Liver (tissue), 9 donors: Measurements from ENCODE around the gene TBL1XR1. TPM values are rescaled to one million over a fixed set of nuclear protein-coding genes. Genes with fewer than 3 reads are reported as not detected.

Source experiments
- DNase-seq: peaks from one replicate; pipeline ENCODE4 v3.0.0-alpha.2; 2017; ENCODE audit warnings: low spot score
- H3K27ac ChIP-seq, 2 donors: one replicate each; pipeline ENCODE4 v1.7.0; 2013; ENCODE audit warnings: inconsistent platforms in 2 of 2, low read length in 2 of 2, control low read depth in 1 of 2, low read depth in 1 of 2, mild to moderate bottlenecking in 1 of 2
- H3K27me3 ChIP-seq, 4 donors: one replicate each; pipeline versions ENCODE4 v1.6.1 to v1.7.0; 2013; ENCODE audit warnings: low read length in 3 of 4, inconsistent platforms in 1 of 4, mild to moderate bottlenecking in 1 of 4, moderate library complexity in 1 of 4; ENCODE audit not compliant: control insufficient read depth in 4 of 4, insufficient read depth in 4 of 4
- H3K36me3 ChIP-seq, 4 donors: one replicate each; pipeline versions ENCODE4 v1.6.1 to v1.7.0; 2013; ENCODE audit warnings: low read length in 3 of 4, mild to moderate bottlenecking in 3 of 4, low read depth in 1 of 4, moderate library complexity in 1 of 4; ENCODE audit not compliant: control insufficient read depth in 4 of 4, insufficient read depth in 3 of 4
- H3K4me1 ChIP-seq, 4 donors: one replicate each; pipeline versions ENCODE4 v1.6.1 to v1.7.0; 2013; ENCODE audit warnings: low read length in 3 of 4, mild to moderate bottlenecking in 3 of 4, moderate library complexity in 1 of 4; ENCODE audit not compliant: control insufficient read depth in 4 of 4, insufficient read depth in 4 of 4
- H3K4me3 ChIP-seq, 3 donors: one replicate each; pipeline versions ENCODE4 v1.6.1 to v1.7.0; 2013; ENCODE audit warnings: low read length in 3 of 3, control low read depth in 1 of 3, low read depth in 1 of 3, mild to moderate bottlenecking in 1 of 3
- H3K9ac ChIP-seq, 2 donors: one replicate each; pipeline ENCODE4 v1.7.0; 2013; ENCODE audit warnings: low read length in 2 of 2, mild to moderate bottlenecking in 2 of 2, moderate library complexity in 2 of 2, control low read depth in 1 of 2, low read depth in 1 of 2
- H3K9me3 ChIP-seq, 4 donors: one replicate each; pipeline versions ENCODE4 v1.6.1 to v1.7.0; 2013; ENCODE audit warnings: low read length in 3 of 4; ENCODE audit not compliant: control insufficient read depth in 4 of 4
- EGR1 ChIP-seq, 2 donors: IDR thresholded peaks; 2 replicates each; pipeline ENCODE4 v1.6.1; 2016 to 2018; ENCODE audit warnings: antibody characterized with exemption in 2 of 2, low read depth in 2 of 2
- FOXA1 ChIP-seq: IDR thresholded peaks from 2 replicates; pipeline ENCODE4 v1.6.1; 2016; ENCODE audit warnings: antibody characterized with exemption
- FOXA2 ChIP-seq: IDR thresholded peaks from 2 replicates; pipeline ENCODE4 v1.6.1; 2016; ENCODE audit warnings: antibody characterized with exemption
- GABPA ChIP-seq, 2 donors: IDR thresholded peaks in 1 of 2; conservative IDR thresholded peaks in 1 of 2; 2 replicates each; pipeline ENCODE4 v1.6.1; 2016; ENCODE audit warnings: antibody characterized with exemption in 2 of 2, mild to moderate bottlenecking in 1 of 2, moderate library complexity in 1 of 2
- HNF4A ChIP-seq, 2 donors: conservative IDR thresholded peaks; 2 replicates each; pipeline ENCODE4 v1.6.1; 2016; ENCODE audit warnings: antibody characterized with exemption in 2 of 2, mild to moderate bottlenecking in 2 of 2
- HNF4G ChIP-seq: IDR thresholded peaks from 2 replicates; pipeline ENCODE4 v1.6.1; 2016; ENCODE audit warnings: antibody characterized with exemption
- JUND ChIP-seq, 2 donors: IDR thresholded peaks; 2 replicates each; pipeline ENCODE4 v1.6.1; 2016; ENCODE audit warnings: antibody characterized with exemption in 2 of 2
- NR2F2 ChIP-seq: IDR thresholded peaks from 2 replicates; pipeline ENCODE4 v1.6.1; 2016; ENCODE audit warnings: antibody characterized with exemption
- RAD21 ChIP-seq, 2 donors: IDR thresholded peaks; 2 replicates each; pipeline ENCODE4 v1.6.1; 2016; ENCODE audit warnings: antibody characterized with exemption in 2 of 2, mild to moderate bottlenecking in 2 of 2
- RXRA ChIP-seq, 2 donors: IDR thresholded peaks; 2 replicates each; pipeline ENCODE4 v1.6.1; 2017 to 2018; ENCODE audit warnings: antibody characterized with exemption in 2 of 2, mild to moderate bottlenecking in 1 of 2
- SP1 ChIP-seq: IDR thresholded peaks from 2 replicates; pipeline ENCODE4 v1.6.1; 2018; ENCODE audit warnings: antibody characterized with exemption, mild to moderate bottlenecking
- TAF1 ChIP-seq: conservative IDR thresholded peaks from 2 replicates; pipeline ENCODE4 v1.6.1; 2016; ENCODE audit warnings: antibody characterized with exemption, mild to moderate bottlenecking
- YY1 ChIP-seq: IDR thresholded peaks from 2 replicates; pipeline ENCODE4 v1.6.1; 2016; ENCODE audit warnings: antibody characterized with exemption, mild to moderate bottlenecking
- WGBS: extraction: QIAGEN DNeasy Blood & Tissue Kit; methylation state at CpG from one replicate; pipeline ENCODE4 v1.1.7; 2013; 5-methylcytosine and 5-hydroxymethylcytosine counted together
- polyA plus RNA-seq, 2 donors: library from polyadenylated mRNA; stranded (reverse) in 1 of 2; unstranded in 1 of 2; fragments of 200-250 nt in 1 of 2; fragments of >200 nt in 1 of 2; fragmentation: Nextera tagmentation in 1 of 2; extraction: Ambion mirVana in 1 of 2; gene quantifications; one replicate each; pipeline versions ENCODE4 v1.2.1 to v1.2.3, GENCODE V29; 2013 to 2015
- total RNA-seq, 2 donors: library from RNA; depleted of rRNA; stranded (reverse); fragments of >200 nt; gene quantifications; one replicate each; pipeline ENCODE4 v1.2.3, GENCODE V29; 2014
- TF ChIP-seq, protein P1 (sequence below): IDR thresholded peaks from 2 replicates; pipeline ENCODE4 v1.6.1; 2016; ENCODE audit warnings: antibody characterized with exemption, mild to moderate bottlenecking
- TF ChIP-seq, protein P2 (sequence below): IDR thresholded peaks from 2 replicates; pipeline ENCODE4 v1.6.1; 2016; ENCODE audit warnings: antibody characterized with exemption
- TF ChIP-seq, protein P3 (sequence below): IDR thresholded peaks from 2 replicates; pipeline ENCODE4 v1.6.1; 2016; ENCODE audit warnings: antibody characterized with exemption
- TF ChIP-seq, protein P4 (sequence below): IDR thresholded peaks from 2 replicates; pipeline ENCODE4 v1.6.1; 2016; ENCODE audit warnings: antibody characterized with exemption
- TF ChIP-seq, protein P5 (sequence below): fragments of 150-350 bp; IDR thresholded peaks from 2 replicates; pipeline ENCODE4 v1.5.1; 2017; ENCODE audit warnings: improper control_type of control experiment, low read depth, low read length; ENCODE audit not compliant: missing input control
- donor health status: healthy.
- donor health status: healthy.
- donor health status: healthy.
- donor health status: healthy.
- donor health status: healthy.

Gene TBL1XR1
- total and polyA plus RNA-seq, 4 donors, result 10.3 to 65.9 (median 33.2) TPM

DNA sequence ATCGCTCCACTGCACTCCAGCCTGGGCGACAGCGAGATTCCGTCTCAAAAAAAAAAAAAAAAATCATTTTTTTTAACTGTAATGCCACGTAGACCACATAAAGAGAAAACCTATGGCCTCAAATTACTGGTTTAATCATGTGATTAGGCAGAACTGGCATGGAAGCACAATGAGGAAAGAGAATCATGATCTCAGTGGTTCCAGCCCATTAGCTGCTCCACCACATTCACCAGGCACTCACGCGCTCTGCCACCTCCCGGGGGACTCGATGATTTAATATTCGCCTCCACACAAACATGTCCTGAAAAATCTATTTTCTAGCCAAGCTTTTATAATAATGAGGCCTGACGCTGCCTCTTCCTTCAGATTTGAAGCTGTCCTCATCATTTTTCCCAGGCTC lies 204.7 kb downstream of the TBL1XR1 start:
- no peak for TF ChIP-seq EGR1 (IDR thresholded peaks at IDR 0.05; ENCODE audit: low read depth in 2 of 2)
- no peak for TF ChIP-seq TAF1
- TF ChIP-seq, protein P1, sequence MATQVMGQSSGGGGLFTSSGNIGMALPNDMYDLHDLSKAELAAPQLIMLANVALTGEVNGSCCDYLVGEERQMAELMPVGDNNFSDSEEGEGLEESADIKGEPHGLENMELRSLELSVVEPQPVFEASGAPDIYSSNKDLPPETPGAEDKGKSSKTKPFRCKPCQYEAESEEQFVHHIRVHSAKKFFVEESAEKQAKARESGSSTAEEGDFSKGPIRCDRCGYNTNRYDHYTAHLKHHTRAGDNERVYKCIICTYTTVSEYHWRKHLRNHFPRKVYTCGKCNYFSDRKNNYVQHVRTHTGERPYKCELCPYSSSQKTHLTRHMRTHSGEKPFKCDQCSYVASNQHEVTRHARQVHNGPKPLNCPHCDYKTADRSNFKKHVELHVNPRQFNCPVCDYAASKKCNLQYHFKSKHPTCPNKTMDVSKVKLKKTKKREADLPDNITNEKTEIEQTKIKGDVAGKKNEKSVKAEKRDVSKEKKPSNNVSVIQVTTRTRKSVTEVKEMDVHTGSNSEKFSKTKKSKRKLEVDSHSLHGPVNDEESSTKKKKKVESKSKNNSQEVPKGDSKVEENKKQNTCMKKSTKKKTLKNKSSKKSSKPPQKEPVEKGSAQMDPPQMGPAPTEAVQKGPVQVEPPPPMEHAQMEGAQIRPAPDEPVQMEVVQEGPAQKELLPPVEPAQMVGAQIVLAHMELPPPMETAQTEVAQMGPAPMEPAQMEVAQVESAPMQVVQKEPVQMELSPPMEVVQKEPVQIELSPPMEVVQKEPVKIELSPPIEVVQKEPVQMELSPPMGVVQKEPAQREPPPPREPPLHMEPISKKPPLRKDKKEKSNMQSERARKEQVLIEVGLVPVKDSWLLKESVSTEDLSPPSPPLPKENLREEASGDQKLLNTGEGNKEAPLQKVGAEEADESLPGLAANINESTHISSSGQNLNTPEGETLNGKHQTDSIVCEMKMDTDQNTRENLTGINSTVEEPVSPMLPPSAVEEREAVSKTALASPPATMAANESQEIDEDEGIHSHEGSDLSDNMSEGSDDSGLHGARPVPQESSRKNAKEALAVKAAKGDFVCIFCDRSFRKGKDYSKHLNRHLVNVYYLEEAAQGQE, result no peak
- TF ChIP-seq RAD21 (IDR thresholded peaks at IDR 0.05), result no peak
- no peak for TF ChIP-seq FOXA1
- TF ChIP-seq, protein P2, sequence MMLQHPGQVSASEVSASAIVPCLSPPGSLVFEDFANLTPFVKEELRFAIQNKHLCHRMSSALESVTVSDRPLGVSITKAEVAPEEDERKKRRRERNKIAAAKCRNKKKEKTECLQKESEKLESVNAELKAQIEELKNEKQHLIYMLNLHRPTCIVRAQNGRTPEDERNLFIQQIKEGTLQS, result no peak
- TF ChIP-seq JUND (IDR thresholded peaks at IDR 0.05), result no peak
- TF ChIP-seq, protein P3, sequence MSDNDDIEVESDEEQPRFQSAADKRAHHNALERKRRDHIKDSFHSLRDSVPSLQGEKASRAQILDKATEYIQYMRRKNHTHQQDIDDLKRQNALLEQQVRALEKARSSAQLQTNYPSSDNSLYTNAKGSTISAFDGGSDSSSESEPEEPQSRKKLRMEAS, result no peak
- TF ChIP-seq SP1, result no peak
- TF ChIP-seq, protein P4, sequence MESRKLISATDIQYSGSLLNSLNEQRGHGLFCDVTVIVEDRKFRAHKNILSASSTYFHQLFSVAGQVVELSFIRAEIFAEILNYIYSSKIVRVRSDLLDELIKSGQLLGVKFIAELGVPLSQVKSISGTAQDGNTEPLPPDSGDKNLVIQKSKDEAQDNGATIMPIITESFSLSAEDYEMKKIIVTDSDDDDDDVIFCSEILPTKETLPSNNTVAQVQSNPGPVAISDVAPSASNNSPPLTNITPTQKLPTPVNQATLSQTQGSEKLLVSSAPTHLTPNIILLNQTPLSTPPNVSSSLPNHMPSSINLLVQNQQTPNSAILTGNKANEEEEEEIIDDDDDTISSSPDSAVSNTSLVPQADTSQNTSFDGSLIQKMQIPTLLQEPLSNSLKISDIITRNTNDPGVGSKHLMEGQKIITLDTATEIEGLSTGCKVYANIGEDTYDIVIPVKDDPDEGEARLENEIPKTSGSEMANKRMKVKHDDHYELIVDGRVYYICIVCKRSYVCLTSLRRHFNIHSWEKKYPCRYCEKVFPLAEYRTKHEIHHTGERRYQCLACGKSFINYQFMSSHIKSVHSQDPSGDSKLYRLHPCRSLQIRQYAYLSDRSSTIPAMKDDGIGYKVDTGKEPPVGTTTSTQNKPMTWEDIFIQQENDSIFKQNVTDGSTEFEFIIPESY, result no peak
- no peak for TF ChIP-seq HNF4G
- TF ChIP-seq YY1, result no peak
- no peak for TF ChIP-seq RXRA (IDR thresholded peaks at IDR 0.05)
- TF ChIP-seq, protein P5, sequence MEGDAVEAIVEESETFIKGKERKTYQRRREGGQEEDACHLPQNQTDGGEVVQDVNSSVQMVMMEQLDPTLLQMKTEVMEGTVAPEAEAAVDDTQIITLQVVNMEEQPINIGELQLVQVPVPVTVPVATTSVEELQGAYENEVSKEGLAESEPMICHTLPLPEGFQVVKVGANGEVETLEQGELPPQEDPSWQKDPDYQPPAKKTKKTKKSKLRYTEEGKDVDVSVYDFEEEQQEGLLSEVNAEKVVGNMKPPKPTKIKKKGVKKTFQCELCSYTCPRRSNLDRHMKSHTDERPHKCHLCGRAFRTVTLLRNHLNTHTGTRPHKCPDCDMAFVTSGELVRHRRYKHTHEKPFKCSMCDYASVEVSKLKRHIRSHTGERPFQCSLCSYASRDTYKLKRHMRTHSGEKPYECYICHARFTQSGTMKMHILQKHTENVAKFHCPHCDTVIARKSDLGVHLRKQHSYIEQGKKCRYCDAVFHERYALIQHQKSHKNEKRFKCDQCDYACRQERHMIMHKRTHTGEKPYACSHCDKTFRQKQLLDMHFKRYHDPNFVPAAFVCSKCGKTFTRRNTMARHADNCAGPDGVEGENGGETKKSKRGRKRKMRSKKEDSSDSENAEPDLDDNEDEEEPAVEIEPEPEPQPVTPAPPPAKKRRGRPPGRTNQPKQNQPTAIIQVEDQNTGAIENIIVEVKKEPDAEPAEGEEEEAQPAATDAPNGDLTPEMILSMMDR, result no peak
- TF ChIP-seq HNF4A (conservative IDR thresholded peaks at IDR 0.05), result no peak
- no peak for TF ChIP-seq FOXA2
- TF ChIP-seq GABPA (IDR thresholded peaks at IDR 0.05 in 1 of 2, conservative IDR thresholded peaks at IDR 0.05 in 1 of 2), result no peak
- TF ChIP-seq NR2F2, result no peak
- H3K27me3 ChIP-seq, result no peaks in the 10 kb centered on the region
- DNase-seq, result no peak
- H3K4me3 ChIP-seq, result no peak overlapping the region
- no peaks in the 10 kb centered on the region for H3K4me1 ChIP-seq
- peaks cover 0 to 3% (median 0%) of the 10 kb centered on the region in 4 donors for H3K9me3 ChIP-seq
- no peak overlapping the region for H3K9ac ChIP-seq
- H3K27ac ChIP-seq, result no peak overlapping the region
- H3K36me3 ChIP-seq, result no peaks in the 10 kb centered on the region
- whole genome bisulfite sequencing, result 97% methylated on average over 11 of the region's 11 CpGs

DNA sequence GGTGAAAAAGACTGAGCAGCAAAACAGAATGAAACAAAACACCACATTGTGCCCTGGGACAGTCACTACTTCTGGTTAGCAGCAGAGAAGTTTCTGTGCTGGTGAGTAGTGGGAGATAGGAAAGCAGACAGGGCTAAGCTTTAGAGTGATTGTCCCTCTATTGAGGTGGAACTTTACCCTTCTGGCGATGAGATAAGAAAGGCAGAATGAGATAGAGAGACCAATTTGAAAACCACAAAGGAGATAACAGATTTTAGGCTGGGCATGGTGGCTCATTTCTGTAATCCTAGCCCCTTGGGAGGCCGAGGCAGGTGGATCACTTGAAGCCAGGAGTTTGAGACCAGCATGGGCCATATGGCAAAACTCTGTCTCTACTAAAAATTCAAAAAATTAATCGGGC lies 208.5 kb downstream of the TBL1XR1 start:
- H3K27me3 ChIP-seq, result no peaks in the 10 kb centered on the region
- H3K4me1 ChIP-seq, result no peaks in the 10 kb centered on the region
- DNase-seq, result no peak
- H3K9ac ChIP-seq, result no peak overlapping the region
- no peak overlapping the region for H3K27ac ChIP-seq
- H3K4me3 ChIP-seq, result no peak overlapping the region
- peaks cover 0 to 3% (median 0%) of the 10 kb centered on the region in 4 donors for H3K9me3 ChIP-seq
- 77% methylated on average over 3 of the region's 3 CpGs for WGBS
- TF ChIP-seq, protein P3, result no peak
- no peak for TF ChIP-seq FOXA2
- TF ChIP-seq FOXA1, result no peak
- TF ChIP-seq, protein P2, result no peak
- TF ChIP-seq JUND (IDR thresholded peaks at IDR 0.05), result no peak
- TF ChIP-seq HNF4A (conservative IDR thresholded peaks at IDR 0.05), result no peak
- TF ChIP-seq, protein P1, result no peak
- TF ChIP-seq YY1, result no peak
- TF ChIP-seq RAD21 (IDR thresholded peaks at IDR 0.05), result no peak
- TF ChIP-seq GABPA (IDR thresholded peaks at IDR 0.05 in 1 of 2, conservative IDR thresholded peaks at IDR 0.05 in 1 of 2), result no peak
- no peaks in the 10 kb centered on the region for H3K36me3 ChIP-seq
